Right lobe of liver (tissue), 4 donors: ENCODE data around the gene MGA.

Source experiments
- CTCF ChIP-seq, 4 donors: fragments of 200-600 bp in 3 of 4; fragments of 450-650 bp in 1 of 4; IDR thresholded peaks; one replicate each; pipeline versions ENCODE4 v1.5.1 to v1.8.0; 2016 to 2022; ENCODE audit warnings: antibody characterized with exemption in 4 of 4, mild to moderate bottlenecking in 2 of 4
- POLR2A ChIP-seq: fragments of 450-650 bp; IDR thresholded peaks from one replicate; pipeline ENCODE4 v1.6.1; 2017; ENCODE audit warnings: antibody characterized with exemption, mild to moderate bottlenecking
- donor health status: DM: no; HTN: no; CAD: no.
- donor health status: DM: no; HTN: no; CAD: no.
- donor health status: DM: no; HTN: yes; CAD: no.

- no peak for TF ChIP-seq CTCF (IDR thresholded peaks at IDR 0.05)
- no peak for TF ChIP-seq POLR2A
Observed at GRCh38 chr15:41734079-41734478, 73.9 kb downstream of the MGA start.
